Testis (tissue), 2 donors: ENCODE results near the gene CCDC124.
"Not testable (repeated sequence)": the region's sequence is repeated elsewhere in the genome, so short reads cannot be mapped to it uniquely, and the experiment has no call there.

Source experiments
- CTCF ChIP-seq, 3 experiments: fragments of 450-650 bp in 2 of 3; fragments of 200-600 bp in 1 of 3; sonication (generic) in 1 of 3; IDR thresholded peaks; one replicate each; pipeline ENCODE4 v1.5.1; 2016 to 2019; ENCODE audit warnings: antibody characterized with exemption in 3 of 3, mild to moderate bottlenecking in 2 of 3, moderate library complexity in 1 of 3
- POLR2A ChIP-seq: fragments of 450-650 bp; IDR thresholded peaks from one replicate; pipeline ENCODE4 v1.6.1; 2017; ENCODE audit warnings: antibody characterized with exemption, mild to moderate bottlenecking, moderate library complexity

GRCh38 chr19:17986569-17986968 is 53.8 kb downstream of the CCDC124 start:
- TF ChIP-seq CTCF (IDR thresholded peaks at IDR 0.05); POLR2A: not testable (repeated sequence)
